Activated CD4-positive, alpha-beta T cell treated with anti-CD3 and anti-CD28 coated beads, Interleukin-2, Interleukin-4, amounts not matched to agents 100 ng/mL and 50 ng/mL, durations not matched to agents 16 hours and 8 hours (primary cell): Measurements from ENCODE around the gene CPHXL2.

Experiments
- DNase-seq: peaks from one replicate; pipeline ENCODE4 v3.0.0-alpha.2; 2020; ENCODE audit warnings: low spot score

CPHXL2 gene

DNA sequence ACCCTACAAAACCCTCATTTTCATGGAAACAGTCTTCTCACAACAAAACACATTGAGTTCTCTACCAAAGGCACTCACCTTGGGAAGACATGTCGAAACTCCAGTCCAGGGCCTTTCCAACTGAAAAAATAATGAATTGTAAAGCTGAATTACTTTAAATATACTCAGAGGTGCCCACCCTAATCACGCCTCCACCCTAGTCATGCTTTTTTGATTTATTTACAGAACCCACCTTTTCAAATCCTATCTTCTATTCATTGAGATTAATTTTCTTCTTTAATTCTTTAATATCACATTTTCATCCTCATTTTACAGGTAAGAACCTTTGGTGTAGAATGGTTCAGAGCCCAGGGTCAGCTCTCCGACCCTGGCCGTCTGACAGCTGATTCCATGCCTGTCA, at the start of gene CPHXL2:
Gene CPHXL2, minus strand, starts transcription at position 101 of the 400 bp plus-strand sequence. Its CDS starts 10 bp downstream, at position 91.
- DNase-seq: no peak

DNA sequence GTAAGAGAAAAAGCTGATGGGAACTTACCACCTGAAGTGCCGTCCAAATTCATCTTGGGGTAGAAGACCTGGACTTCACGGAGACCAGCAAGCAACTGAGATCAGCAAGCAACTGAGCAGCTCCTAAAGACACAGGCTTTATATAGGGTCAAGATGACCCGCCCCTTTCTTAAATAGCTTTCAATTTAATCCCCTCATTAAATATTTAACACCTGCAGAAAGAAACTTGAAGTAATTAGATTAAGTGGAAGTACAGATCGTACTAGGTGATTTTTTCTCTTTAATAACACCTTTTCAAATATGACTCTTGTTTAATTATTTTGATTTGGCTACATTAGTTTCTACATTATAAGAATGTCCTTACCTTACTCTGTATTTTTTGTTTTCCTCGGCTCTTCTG, 49.6 kb upstream of the CPHXL2 start, which contains the start of gene CPHXL:
Gene CPHXL, minus strand, starts transcription at position 101 of the 400 bp plus-strand sequence. Its CDS starts 48 bp downstream, at position 53.
- no peak for DNase-seq

DNA sequence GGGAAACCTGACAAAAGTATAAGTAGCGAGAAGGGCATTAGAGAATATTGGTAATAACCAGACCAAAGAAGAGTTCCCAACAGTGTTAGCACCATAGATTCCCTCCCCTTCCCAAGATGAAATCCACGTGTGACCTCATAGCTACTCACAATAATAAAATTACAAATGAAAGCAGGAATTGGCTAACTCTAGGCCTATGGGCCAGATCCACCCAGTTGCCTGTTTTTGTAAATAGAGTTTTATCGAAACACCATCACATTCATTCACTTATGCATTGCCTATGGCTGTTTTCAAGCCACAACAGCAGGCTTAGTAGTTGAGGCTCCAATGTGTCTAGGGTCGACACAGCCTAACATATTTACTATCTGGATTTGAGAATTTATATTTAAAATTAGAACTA, 41.6 kb upstream of the CPHXL2 start:
- no peak for DNase-seq

GRCh38 chr16:75714661-75715060, 37.9 kb upstream of the CPHXL2 start:
- DNase-seq: no peak

DNA sequence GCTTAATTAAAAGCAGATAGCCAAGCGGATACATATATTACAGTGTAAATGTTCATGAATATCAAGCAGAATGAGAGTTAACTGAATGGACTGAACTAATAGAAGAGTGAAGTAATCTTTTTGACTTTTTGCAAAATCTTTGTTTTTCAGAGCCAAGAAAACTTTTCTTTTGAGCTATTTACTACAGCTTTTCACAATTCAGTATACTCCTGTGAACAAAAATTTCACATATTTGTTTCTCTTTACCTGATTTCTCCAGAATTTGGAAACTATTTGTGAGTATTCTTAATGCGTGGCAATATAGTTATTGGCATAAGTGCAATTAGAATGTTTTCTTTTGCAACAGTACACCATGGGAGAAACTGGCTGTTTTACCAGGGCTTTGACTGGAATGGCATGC, 33.5 kb upstream of the CPHXL2 start:
- DNase-seq: no peak

- DNase-seq: no peak
Observed at GRCh38 chr16:75703306-75703705, 26.5 kb upstream of the CPHXL2 start.

- no peak for DNase-seq
Observed at GRCh38 chr16:75702242-75702641, 25.4 kb upstream of the CPHXL2 start.

DNA sequence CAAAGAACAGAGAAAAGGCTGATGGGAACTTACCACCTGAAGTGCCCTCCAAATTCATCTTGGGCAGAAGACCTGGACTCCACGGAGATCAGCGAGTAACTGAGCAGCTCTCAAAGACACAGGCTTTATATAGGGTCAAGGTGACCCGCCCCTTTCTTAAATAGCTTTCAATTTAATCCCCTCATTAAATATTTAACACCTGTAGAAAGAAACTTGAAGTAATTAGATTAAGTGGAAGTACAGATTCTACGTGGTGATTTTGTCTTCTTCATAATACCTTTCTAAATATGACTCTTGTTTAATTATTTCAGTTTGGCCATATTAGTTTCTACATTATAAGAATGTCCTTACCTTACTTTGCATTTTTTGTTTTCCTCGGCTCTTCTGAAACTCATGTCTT, 24.6 kb upstream of the CPHXL2 start, which contains the start of gene DUXB:
Gene DUXB, minus strand, starts transcription at position 101 of the 400 bp plus-strand sequence. Its CDS starts 43 bp downstream, at position 58.
- no peak for DNase-seq

- no peak for DNase-seq
Observed at GRCh38 chr16:75697571-75697970, 20.8 kb upstream of the CPHXL2 start.

- peak; percentile 1 for DNase-seq
Observed at GRCh38 chr16:75695708-75696107, 18.9 kb upstream of the CPHXL2 start.

- no peak for DNase-seq
Observed at GRCh38 chr16:75687361-75687760, 10.6 kb upstream of the CPHXL2 start.

- DNase-seq: no peak
Observed at GRCh38 chr16:75682308-75682707, 5.5 kb upstream of the CPHXL2 start.

DNA sequence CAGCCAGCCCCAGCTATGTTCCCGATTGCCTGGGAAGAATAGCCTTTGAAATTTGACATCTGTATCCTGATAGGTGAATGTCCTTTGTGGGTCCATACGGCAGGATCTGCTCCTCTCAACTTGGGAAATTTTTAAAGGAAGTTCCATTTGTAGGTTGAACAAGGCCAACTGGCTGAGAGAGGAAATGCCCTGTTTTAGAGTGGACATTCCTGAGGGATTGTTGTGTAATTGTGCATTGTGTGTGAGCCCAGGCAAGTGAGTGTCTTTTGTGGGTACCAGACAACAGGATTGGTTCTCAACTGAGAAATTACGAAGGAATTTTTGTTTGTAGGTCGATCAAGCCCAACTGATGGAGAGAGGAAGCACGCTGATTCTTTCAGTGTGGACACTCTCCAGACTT, 2.6 kb upstream of the CPHXL2 start:
- no peak for DNase-seq

DNA sequence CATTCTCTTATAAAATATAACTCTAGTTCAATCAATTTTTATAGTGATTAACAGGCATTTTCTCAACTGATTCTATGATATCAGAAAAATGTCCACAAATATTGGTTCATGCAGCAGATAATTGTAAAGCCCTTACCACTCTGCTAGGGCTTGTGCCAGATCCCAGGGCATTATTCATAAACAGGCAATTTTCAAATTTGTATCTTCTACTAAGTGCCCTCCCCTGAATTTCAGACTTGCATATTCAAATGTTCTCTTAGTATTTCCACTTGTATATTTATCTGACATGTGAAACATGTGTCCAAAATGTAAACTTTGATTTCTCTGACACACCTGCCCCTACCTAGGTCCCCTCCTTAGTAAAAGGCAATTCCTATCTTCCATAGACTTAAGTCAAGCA, 9.3 kb downstream of the CPHXL2 start:
- DNase-seq: no peak

- DNase-seq: no peak
Observed at GRCh38 chr16:75660726-75661302, 16.0 kb downstream of the CPHXL2 start.

GRCh38 chr16:75660321-75660720, 16.5 kb downstream of the CPHXL2 start:
- no peak for DNase-seq

- no peak for DNase-seq
Observed at GRCh38 chr16:75658175-75658574, 18.6 kb downstream of the CPHXL2 start.

GRCh38 chr16:75653922-75654321, 22.9 kb downstream of the CPHXL2 start:
- no peak for DNase-seq

DNA sequence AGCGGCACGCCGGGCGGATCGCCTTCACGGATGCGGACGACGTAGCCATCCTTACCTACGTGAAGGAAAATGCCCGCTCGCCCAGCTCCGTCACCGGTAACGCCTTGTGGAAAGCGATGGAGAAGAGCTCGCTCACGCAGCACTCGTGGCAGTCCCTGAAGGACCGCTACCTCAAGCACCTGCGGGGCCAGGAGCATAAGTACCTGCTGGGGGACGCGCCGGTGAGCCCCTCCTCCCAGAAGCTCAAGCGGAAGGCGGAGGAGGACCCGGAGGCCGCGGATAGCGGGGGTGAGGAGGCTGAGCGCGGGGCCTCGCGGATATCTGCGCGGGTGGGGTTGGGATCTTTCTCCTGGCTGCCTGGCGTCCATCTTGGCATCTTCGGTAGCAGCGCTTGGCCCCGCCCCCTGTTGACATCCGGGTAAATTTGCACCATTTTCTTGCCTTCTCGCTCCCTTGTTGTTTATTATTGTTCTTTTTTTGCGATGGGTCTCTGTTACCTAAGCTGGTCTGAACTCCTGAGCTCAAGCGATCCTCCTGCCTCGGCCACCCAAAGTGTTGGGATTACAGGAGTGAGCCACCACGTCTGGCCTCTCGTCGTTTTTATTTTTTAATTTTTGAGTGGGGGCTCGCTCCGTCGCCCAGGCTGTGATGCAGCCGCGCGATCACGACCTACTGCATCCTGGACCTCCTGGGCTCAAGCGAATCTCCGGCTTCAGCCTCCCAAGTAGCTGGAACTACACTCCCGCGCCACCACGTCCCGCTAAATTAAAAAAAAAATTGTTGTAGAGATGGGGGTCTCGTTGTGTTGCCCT, 28.3 kb downstream of the CPHXL2 start:
- peak; percentile 81 for DNase-seq

DNA sequence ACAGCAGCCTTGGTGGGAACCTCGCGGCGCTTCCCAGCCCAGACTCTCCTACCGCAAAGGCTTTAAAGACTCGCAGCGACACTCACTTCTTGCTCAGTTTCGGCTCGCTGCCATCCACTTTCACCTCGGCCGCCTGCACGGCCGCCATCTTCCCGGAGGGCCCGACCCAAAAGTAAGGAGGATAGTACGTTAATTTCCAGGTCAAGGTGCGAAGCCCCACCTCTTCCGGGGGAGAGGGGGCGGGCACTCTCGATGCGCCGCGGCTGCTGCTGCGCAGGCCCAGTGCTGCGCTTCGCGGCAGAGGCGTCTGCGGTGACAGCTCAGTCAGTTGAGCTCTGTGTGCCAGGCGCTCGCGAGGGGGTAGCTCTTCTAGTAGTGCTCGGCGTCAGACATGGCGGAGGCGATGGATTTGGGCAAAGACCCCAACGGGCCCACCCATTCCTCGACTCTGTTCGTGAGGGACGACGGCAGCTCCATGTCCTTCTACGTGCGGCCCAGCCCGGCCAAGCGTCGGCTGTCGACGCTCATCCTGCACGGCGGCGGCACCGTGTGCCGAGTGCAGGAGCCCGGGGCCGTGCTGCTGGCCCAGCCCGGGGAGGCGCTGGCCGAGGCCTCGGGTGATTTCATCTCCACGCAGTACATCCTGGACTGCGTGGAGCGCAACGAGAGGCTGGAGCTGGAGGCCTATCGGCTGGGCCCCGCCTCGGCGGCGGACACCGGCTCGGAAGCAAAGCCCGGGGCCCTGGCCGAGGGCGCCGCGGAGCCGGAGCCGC, 29.1 kb downstream of the CPHXL2 start, which contains the start of the genes KARS1 and TERF2IP:
Gene KARS1, minus strand, starts transcription at position 174 of the 773 bp plus-strand sequence. Its CDS starts 26 bp downstream, at position 148.
Gene TERF2IP, plus strand, starts transcription at position 282 of the 773 bp plus-strand sequence. Its CDS starts 110 bp downstream, at position 392.
- DNase-seq: peak; percentile 95

DNA sequence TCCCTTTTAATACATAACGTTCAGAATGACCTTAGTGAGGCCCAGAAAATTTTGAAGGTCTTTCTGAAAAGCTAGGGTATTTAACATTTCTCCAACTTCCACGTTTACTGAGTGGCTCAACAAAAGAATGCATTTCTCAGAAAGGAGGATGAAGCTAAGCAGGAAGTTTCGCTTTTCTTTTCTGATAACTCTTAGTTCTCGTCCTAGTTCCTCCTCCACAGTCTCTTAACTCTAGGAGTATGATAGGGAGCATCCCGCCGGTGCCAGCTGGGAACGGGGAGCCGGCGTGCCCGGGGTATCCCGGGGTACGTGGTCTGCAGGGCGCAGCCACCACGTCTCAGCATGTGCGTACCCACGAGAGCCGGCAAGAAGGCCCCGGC, 29.7 kb downstream of the CPHXL2 start:
- no peak for DNase-seq

GRCh38 chr16:75644240-75645012, 32.4 kb downstream of the CPHXL2 start:
- DNase-seq: no peak
